GM21576 (cell line): ENCODE measurements around the gene CT47C1.
"Not testable (repeated sequence)": the region's sequence is repeated elsewhere in the genome, so short reads cannot be mapped to it uniquely, and the experiment has no call there.

Experiments
- ATAC-seq: cut with Tn5 transposase; IDR thresholded peaks from one replicate; pipeline ENCODE4 v1.9.1; 2021; ENCODE audit warnings: mild to moderate bottlenecking, moderate library complexity; ENCODE audit not compliant: unreplicated experiment

The CT47C1 gene

DNA sequence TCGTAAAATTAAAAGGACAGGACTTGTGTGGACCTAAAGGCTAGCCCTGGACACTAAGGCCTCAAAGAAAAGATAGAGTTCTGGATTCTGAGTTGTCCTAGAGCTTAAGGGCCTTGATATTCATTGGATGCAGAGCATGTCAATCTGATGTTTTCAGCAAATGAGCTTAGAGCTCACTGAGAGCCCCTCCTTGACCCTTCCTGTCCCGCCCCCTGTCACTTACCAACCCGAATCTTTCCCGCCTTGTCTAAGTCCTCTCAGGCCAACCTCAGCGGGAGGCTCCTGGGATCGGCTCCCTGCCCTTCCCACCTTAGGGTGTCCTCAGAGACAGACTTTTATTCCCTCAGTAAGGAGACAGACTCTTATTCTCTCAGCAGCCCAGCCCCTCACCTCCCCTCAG is at the start of gene CT47C1:
Gene CT47C1, plus strand, starts transcription at position 250 of the 400 bp plus-strand sequence. CDS start 233 bp downstream, outside the sequence.
- ATAC-seq = no peak

DNA sequence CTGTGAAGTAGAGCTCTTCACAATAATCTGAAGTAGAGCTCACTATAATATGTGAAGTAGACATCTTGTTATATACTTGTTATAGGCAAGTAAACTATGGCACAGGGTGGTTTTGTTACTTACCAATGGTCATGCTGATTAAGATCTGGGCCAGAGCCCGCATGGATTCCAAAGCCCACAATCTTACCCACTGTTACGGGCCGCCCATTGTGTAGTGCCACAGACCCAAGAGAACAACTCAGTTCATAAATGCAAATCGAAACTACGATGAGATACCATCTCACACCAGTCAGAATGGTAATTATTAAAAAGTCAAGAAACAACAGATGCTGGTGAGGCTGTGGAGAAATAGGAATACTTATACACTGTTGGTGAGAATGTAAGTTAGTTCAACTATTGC is 46.9 kb upstream of the CT47C1 start:
- no peak for ATAC-seq

DNA sequence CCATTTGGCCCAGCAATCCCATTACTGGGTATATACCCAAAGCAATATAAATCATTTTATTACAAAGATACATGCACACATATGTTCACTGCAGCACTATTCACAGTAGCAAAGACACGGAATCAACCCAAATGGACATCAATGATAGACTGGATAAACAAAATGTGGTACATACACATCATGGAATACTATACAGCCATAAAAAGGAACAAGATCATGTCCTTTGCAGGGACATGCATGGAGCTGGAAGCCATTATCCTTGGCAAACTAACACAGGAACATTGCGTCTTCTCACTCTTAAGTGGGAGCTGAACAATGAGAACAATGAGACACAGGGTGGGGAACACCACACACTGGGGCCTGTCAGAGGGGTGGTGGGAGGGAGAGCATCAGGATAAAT is 46.4 kb upstream of the CT47C1 start:
- ATAC-seq = not testable (repeated sequence)

DNA sequence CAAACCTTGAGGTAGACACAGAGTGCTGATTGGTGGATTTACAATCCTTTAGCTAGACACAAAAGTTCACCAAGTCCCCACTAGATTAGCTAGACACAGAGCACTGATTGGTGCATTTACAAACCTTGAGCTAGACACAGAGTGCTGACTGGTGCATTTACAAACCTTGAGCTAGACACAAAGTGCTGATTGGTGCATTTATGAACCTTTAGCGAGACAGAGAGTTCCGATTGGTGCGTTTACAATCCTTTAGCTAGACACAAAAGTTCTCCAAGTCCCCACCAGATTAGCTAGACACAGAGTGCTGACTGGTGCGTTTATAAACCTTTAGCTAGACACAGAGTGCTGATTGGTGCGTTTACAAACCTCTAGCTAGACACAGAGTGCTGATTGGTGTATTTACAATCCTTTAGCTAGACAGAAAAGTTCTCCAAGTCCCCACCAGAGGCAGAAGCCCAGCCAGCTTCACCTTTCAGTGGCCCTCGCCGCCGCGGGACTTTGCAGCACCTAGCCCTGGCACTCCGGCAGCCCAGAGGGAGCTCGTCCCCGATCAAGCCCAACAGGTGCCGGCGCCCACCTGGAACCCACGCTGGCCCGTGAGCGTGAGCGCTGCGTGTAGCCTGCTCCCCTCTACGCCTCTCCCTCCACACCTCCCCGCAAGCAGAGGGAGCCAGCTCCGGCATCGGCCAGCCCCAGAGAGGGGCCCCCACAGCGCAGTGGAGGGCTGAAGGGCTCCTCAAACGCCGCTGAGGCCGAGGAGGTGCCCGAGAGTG is 44.6 kb upstream of the CT47C1 start:
- ATAC-seq = not testable (repeated sequence)

DNA sequence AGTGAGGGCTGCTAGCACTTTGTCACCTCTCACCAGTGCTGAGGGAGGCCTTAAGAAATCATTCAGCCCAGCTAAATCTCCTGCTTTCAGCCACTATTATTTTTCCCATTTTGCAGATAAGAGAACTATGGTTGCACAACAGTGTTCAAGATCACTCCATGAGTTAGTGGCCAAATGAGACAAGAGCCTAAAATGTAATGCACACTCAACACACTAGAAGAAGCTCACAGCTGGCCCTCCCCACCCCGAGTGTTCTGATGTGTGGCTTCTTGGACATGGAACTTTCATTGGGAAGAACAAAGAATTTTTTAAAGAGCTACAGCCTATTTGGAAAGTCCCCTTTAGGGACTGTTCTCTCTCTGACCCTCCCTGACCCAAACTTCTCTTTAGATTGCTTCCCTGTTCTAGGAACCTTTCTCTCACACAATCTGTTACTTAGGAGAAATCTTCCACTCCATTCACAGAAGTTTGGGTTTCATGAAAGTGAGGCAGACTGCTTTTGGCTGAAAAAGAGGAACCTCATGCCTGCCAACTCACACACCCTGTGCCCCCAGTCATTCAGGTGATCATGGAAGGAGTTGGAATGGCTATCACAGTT is 44.0 kb upstream of the CT47C1 start:
- no peak for ATAC-seq

DNA sequence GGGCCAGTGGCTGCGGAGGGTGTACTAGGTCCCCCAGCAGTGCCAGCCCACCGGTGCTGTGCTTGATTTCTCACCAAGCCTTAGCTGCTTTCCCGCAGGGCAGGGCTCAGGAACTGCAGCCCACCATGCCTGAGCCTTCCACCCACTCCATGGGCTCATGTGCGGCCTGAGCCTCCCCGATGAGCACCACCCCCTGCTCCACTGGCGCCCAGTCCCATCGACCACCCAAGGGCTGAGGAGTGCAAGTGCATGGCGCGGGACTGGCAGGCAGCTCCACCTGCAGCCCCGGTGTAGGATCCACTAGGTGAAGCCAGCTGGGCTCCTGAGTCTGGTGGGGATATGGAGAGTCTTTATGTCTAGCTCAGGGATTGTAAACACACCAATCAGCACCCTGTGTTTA is 43.1 kb upstream of the CT47C1 start:
- ATAC-seq = not testable (repeated sequence)

DNA sequence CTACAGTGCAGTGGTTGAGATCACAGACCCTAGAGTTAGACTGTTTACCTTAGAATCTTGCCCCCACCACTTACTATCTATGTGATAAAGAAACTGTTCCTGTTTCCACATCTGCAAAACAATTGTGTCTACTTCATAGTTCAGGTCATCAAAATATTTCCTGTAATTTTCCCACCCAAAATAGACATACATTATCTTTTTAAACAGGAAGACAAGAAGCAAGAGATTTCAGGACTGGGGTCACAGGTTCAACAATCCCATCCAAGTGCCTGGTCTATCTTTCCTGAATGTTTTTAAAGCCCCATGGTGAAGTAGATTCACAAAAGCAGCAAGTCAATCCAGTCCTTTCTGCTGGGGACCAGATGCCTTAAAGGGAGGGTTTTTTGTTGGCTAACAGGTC is 41.8 kb upstream of the CT47C1 start:
- ATAC-seq = no peak

DNA sequence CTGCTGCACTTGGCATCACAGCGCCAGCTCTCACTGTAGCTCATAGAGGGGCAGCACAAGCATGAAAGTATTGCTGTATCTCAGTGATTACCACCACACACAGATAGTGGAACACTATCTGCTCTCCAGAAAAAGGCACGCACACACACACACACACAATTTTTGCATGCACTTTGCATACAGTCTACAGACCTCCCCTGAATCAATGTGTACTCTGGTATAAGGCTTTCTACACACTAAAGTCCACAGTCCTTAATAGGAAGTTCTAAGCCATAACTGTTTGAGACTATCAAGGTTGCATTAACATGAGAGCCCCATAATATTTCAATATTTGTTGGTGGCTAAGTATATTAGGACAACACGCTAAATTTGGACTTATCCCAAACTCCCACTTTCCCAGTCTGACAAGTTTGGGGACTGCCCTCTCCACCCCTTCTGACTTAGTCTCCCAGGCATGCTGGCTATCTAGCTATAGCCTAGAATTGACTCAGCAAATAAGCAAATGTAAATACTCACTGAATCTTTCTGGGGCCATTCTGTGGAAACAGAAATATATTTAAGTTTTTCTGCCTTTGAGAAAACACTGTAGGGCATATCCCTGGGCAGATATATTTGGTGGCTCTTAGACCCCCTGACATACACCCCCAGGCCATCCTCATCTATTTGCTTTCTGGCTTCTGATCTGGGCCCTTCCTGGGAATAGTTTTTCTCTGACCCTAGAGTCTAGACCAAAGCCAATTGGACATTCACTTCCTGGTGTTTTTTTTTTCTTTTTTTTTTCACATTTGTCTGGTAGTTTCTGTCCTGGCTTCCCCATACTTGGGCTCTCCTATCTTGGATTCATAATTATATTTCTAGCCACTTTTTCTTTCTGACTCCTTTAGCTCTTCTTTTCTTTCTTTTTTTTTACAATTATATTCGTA is 36.4 kb upstream of the CT47C1 start:
- no peak for ATAC-seq

DNA sequence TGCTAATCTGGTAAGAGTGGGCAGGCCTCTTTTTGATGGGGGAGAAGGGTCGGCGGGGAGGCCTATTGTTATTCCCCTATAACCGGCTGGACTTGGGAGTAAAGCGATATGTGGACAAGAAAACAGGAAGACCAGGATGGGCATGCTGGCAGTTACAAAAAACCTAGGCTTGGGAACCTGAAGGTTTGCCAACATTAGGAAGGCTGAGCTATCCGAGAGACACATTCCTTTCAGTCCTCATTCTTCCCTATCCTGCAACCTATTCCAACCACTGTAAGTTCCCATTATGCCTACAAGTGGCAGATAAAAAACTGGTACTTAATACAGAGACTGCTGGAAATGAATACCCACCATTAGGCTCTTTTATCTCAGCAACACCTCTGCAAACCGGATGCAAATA is 32.4 kb upstream of the CT47C1 start:
- ATAC-seq = no peak

DNA sequence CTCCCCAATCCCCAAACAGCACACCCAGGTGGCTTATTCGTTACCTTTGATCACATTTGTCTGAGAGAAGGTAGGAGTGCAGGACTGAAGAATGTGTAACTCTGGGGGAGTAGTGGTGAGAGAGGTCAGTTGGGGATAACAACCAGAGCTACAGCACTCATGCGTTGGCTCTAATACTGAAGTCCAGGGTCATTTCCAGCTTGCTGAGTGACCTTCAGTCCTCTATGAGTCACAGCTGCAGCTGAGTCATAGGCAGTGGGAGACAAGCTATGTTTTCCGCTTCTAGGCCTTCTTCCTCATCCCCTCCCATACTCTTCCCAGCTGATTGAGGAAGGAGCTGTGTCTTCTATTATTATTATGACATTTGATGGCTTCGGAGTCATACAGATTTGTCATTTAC is 31.6 kb upstream of the CT47C1 start:
- ATAC-seq = no peak

DNA sequence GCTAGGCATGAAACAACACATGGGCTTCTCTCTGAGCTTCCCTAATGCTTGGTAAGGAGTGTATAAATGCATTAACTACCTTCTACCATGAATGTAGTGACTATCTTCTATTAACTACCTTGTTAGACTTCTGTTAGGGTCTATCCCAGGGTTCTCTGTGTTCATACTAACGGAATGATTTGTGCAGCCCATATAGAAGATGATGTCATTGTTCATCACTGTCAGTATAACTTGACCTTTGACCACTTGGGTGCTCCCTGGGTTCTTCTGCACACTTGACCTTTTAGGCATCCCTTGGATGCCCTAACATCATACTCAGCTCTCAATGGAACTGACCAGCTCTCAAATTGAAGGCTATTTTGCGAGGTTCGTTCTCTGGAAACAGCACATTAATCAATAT is 30.8 kb upstream of the CT47C1 start:
- no peak for ATAC-seq

DNA sequence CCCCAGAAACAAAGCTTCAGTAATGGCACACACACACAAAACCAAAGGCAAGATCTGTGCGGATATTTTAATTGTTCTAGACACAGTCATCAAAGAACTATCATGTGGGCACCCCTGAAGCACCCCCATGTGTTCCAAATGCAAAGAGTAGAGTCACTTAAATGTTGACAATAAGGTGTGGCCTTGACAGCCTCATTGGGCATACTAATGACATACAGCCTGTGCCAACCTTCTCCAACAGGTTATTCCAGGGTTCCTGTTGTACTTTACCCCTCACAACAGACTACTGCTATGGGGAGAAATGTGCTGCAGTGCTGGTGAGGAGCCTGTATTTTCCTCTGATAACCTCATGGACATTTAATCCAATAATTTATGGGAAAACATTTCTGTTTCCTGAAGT is 29.8 kb upstream of the CT47C1 start:
- no peak for ATAC-seq

DNA sequence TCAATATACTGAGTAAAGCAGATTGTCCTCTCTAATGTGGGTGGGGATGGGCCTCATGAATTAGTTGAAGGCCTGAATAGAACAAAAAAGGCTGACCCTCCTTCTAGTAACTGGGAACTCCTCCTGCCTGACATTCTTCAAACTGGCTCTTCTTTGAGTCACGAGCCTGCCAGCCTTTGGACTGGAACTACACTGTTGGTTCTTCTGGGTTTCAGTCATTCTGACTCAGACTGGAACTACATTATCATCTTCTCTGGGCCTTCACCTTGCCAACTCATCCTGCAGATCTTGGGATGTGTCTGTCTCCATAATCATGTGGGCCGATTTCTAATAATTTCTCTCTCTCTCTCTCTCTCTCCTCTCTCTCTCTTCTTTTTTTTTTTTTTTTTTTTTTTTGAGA is 26.9 kb upstream of the CT47C1 start:
- ATAC-seq = no peak

DNA sequence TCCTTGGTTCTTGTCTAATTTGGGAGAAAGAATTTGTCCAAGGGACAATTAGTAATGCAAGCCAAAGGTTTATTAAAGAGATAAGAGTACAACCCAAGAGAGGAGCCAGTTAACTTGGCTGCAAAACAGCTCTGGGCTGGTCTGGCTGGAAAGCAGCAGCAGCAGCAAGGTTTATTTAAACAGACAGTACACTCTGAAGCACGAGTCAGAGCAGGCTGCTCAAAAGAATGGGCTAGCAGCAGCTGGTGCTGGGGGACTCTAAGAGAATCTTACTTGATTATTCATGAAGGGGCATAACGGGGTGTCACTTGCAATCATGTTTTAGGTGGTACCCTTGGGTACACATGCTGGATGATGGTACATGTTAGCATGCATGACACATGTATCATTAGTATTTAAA is 17.1 kb upstream of the CT47C1 start:
- ATAC-seq = no peak

DNA sequence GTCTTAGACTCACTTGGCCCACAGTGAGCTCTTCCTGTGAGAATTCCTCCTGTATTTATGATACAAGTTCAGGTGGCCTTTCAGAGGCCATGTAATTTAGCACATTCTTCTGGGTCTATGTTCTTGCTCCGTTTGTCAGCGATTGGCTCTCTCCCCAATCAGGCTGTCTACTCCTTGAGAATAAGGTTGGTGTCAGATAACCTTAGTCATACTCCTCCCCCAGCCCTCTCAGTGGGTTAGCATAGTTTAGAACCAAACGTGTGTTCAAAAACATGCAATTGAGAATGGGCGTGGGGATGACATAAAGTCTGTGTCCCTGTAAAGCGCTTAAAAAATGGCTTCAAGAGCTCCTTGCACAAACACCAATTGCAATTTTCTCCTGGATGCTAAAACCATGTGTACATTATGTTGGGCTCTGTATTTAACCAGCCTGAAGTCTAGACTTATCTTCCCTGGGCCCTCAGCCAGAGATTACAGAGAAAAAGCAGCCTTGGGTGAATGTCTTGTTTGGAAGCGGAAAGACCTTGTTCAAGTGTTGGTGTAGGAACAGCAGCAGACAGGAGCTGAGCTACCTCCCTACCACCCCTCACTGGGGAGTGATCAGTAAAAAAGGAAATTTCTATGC is 9.9 kb upstream of the CT47C1 start:
- no peak for ATAC-seq

DNA sequence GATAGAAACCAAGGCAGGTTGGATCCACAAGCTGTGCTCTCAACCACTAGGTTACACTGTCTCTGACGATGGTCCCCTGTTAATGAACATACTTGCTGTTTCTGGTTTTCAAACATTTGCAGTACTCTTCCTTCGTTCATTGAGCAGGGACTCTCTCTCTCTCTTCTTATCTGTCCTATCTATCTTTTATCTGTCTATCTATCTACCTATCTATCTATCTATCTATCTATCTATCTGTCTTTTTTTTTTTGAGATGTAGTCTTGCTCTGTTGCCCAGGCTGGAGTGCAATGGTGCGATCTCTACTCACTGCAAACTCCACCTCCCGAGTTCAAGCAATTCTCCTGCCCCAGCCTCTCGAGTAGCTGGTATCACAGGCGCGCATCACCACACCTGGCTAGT is 9.4 kb upstream of the CT47C1 start:
- ATAC-seq = no peak

DNA sequence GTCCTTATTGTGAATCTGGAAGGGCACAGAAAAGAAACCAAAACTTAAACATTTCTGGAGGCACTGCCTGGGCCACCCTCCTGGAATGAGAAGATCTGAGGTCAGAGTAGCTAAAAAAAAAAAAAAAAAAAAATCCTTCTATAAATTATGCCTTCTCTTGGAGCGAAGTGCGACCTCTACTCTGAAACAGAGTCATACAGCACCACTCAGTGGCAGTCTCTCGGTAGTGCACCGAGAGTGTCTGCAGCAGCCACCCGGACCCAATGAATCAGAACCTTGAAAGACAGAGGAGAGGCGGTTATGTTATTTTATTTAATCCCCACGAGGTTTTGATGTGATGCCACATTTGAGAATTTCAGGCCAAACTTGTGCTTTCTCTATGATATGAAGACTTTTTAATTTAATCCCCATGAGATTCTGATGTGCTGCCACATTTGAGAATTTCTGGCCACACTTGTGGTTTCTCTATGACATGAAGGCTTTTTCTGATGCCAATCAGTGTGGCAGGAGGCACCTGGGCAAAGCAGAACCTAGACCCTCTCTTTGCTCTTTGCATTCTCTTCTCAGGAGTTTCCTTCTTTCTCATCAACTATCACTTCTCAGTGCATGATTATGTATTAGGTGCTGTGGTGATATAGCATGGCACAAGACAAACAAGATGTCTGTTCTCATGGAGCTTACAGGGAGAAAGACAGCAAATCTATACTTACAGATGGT is 5.6 kb upstream of the CT47C1 start:
- ATAC-seq = no peak

DNA sequence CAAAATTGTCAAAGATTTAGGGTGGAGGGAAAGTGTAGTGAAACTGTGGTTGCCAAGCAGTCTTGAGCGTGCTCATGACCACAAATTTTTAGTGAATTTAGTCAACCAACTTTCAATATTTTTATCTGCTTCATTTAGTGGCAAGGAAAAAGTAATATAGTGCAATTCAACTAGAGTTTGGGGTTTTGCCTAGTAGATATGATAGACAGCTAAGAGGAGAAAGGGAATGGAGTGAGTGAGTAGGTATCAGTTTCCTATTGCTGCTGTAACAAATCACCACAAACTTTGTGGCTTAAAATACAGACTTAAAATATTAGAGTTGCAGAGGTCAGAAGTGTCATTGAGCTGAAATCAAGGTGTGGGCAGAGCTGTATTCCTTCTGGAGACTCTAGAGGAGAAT is 3.7 kb upstream of the CT47C1 start:
- ATAC-seq = no peak

DNA sequence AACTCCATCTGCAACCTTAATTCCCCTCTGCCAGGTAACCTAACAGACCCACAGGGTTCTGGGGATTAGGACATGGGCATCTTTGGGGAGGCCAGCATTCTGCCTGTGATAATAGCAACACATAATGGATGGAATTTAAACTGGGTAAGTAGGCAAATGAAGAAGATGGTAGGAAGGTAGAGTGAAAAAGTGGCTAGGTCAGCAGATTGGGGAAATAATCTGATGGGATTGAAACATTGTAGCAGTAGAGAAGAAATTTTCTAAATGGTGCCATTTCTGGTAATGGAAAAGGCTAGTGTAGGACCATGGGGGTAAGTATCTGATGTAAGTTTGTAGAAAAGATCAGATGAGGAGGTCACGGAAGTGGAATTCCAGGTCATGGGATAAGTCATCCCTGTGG is 3.0 kb upstream of the CT47C1 start:
- ATAC-seq = no peak

DNA sequence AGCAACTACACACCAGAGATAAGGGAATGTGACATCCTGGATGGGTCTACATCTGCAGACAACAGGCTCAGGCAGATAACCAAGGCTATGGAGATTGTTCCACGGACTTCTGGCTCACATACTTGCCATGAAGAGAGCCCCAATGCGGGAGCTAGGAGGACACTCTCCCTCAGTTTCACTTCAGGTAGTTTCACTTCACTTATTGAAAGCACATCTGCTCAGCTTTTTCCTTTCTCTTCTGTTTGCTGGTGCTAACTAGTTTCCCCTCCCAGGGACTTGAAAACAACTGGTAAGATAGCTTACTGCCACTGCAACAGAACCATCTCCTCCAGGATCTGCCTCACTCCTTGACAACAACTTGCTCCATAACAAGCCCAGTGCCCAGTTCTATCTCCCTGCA is 1.4 kb upstream of the CT47C1 start:
- peak; percentile 72 for ATAC-seq
